A673 (cell line): ENCODE measurements around the gene ADAMTS10. TPM values are rescaled to one million over a fixed set of nuclear protein-coding genes. Genes with fewer than 3 reads are reported as not detected.
A peak's percentile ranks its signal among the peaks of the same experiment; 100 is the strongest.

Source experiments
- BruUV-seq: library from RNA; stranded (reverse); fragments of 400-500 nt; replicated peaks from 2 replicates; lab custom pipeline; 2021; lab: Mats Ljungman, UMichigan
- CTCF ChIA-PET: fragments of 300-600 bp; sonication (Branson Sonifier 250); formaldehyde crosslinking; loops from one replicate; lab custom pipeline; 2022; ENCODE audit warnings: antibody characterized with exemption; lab: Charles Lee
- POLR2A ChIA-PET: fragments of 300-600 bp; sonication (Branson Sonifier 250); formaldehyde crosslinking; loops from one replicate; lab custom pipeline; 2022; ENCODE audit warnings: antibody characterized with exemption; ENCODE audit not compliant: low non-redundant PET; lab: Charles Lee
- DNase-seq: peaks from one replicate; pipeline ENCODE4 v3.0.0-alpha.2; 2015; ENCODE audit warnings: low spot score
- H3K27ac ChIP-seq: fragments of 200-600 bp; sonication (generic); 2 replicates; pipeline ENCODE4 v1.5.1; 2016; ENCODE audit warnings: mixed run types, low read depth, mild to moderate bottlenecking, mixed read lengths, antibody characterized with exemption, low read length; ENCODE audit not compliant: poor library complexity, severe bottlenecking
- H3K27me3 ChIP-seq: fragments of 200-600 bp; sonication (generic); replicated peaks from 2 replicates; pipeline ENCODE4 v1.6.1; 2017; ENCODE audit warnings: mixed run types, low read depth, mild to moderate bottlenecking, mixed read lengths, antibody characterized with exemption, low read length; ENCODE audit not compliant: insufficient read depth, poor library complexity
- H3K36me3 ChIP-seq: fragments of 200-600 bp; sonication (generic); 2 replicates; pipeline ENCODE4 v1.6.1; 2016; ENCODE audit warnings: mixed run types, mild to moderate bottlenecking, mixed read lengths, antibody characterized with exemption, low read length; ENCODE audit not compliant: insufficient read depth, poor library complexity, severe bottlenecking
- H3K4me1 ChIP-seq: fragments of 200-600 bp; sonication (generic); 2 replicates; pipeline ENCODE4 v1.6.1; 2017; ENCODE audit warnings: mixed run types, mild to moderate bottlenecking, mixed read lengths, antibody characterized with exemption, low read length; ENCODE audit not compliant: insufficient read depth, poor library complexity, severe bottlenecking
- H3K4me3 ChIP-seq: fragments of 200-600 bp; sonication (generic); 2 replicates; pipeline ENCODE4 v1.5.1; 2016; ENCODE audit warnings: low read depth, mixed run types, mild to moderate bottlenecking, mixed read lengths, low read length; ENCODE audit not compliant: poor library complexity, severe bottlenecking
- H3K9me3 ChIP-seq: fragments of 200-600 bp; sonication (generic); 2 replicates; pipeline ENCODE4 v1.6.1; 2016; ENCODE audit warnings: mixed run types, low read depth, mild to moderate bottlenecking, mixed read lengths, antibody characterized with exemption, low read length; ENCODE audit not compliant: poor library complexity, severe bottlenecking
- CTCF ChIP-seq: fragments of 300-800, 200-600 bp; sonication (generic); conservative IDR thresholded peaks from 2 replicates; pipeline ENCODE4 v1.5.1; 2017; ENCODE audit warnings: low read depth, mild to moderate bottlenecking, antibody characterized with exemption, low read length, moderate library complexity, mixed read lengths
- EZH2 ChIP-seq: fragments of 200-600 bp; sonication (generic); IDR thresholded peaks from 2 replicates; pipeline ENCODE4 v1.6.1; 2017; ENCODE audit warnings: borderline replicate concordance, low read depth, mild to moderate bottlenecking, mixed read lengths, antibody characterized with exemption, low read length; ENCODE audit not compliant: poor library complexity, severe bottlenecking
- intact Hi-C: fragments of 100-400 bp; cut with micrococcal nuclease; formaldehyde crosslinking; loops from one replicate; pipeline ENCODE4 v1.10.0; 2022; ENCODE audit not compliant: unreplicated experiment
- total RNA-seq: library from RNA; stranded (reverse); gene quantifications from 2 replicates; pipeline ENCODE4 v1.2.3, GENCODE V29; 2021

ADAMTS10 gene
- total RNA-seq, 1 experiment from 2014 or later = 29.5 TPM

- Histone ChIP-seq H3K36me3 (no peaks in the 10 kb centered on the region), H3K4me3 (no peak overlapping the region), H3K4me1 (peaks cover 5% of the 10 kb centered on the region), H3K27me3 (no peaks in the 10 kb centered on the region), H3K27ac (no peak overlapping the region), H3K9me3 (no peaks in the 10 kb centered on the region)
- TF ChIP-seq EZH2 = no peak
- TF ChIP-seq CTCF = no peak
- no peak for DNase-seq
- no TSS peak for BruUV-seq
- CTCF ChIA-PET = no interaction called here
- POLR2A ChIA-PET = no interaction called here
- intact Hi-C loops = no loop called here
These were observed 21.3 kb downstream of the ADAMTS10 start for GRCh38 chr19:8589177-8589714.

GRCh38 chr19:8585894-8586750 lies 24.4 kb downstream of the ADAMTS10 start:
- ChIA-PET CTCF (interaction anchor here (0.5 to 0.6 kb wide), 2 partner anchors 56 to 173 kb away, joined by 4 to 6 read pairs; partner anchors contain the start of gene MARCHF2), POLR2A (interaction anchor here (0.7 kb wide), 1 partner anchor 10 kb away, joined by 14 read pairs; no protein-coding TSS in a partner anchor)
- no peaks in the 10 kb centered on the region for H3K36me3 ChIP-seq
- H3K27me3 ChIP-seq = no peaks in the 10 kb centered on the region
- no peak overlapping the region for H3K27ac ChIP-seq
- peak; percentile 84 for TF ChIP-seq CTCF
- TF ChIP-seq EZH2 = no peak
- no peaks in the 10 kb centered on the region for H3K4me1 ChIP-seq
- DNase-seq = peak; percentile 83
- H3K4me3 ChIP-seq = no peak overlapping the region
- intact Hi-C loops = no loop called here
- H3K9me3 ChIP-seq = no peaks in the 10 kb centered on the region
- BruUV-seq = no TSS peak

GRCh38 chr19:8584965-8585893 lies 25.3 kb downstream of the ADAMTS10 start:
- POLR2A ChIA-PET = no interaction called here
- intact Hi-C loops = loop anchor here (5.0 kb wide), 1 partner anchor 228 kb away; no protein-coding TSS in a partner anchor

More at GRCh38 chr19:8584965-8585893, 25.3 kb downstream of the ADAMTS10 start:
- Histone ChIP-seq H3K27me3 (no peaks in the 10 kb centered on the region), H3K4me1 (peaks cover 4% of the 10 kb centered on the region), H3K36me3 (no peaks in the 10 kb centered on the region), H3K4me3 (no peak overlapping the region), H3K27ac (no peak overlapping the region), H3K9me3 (no peaks in the 10 kb centered on the region)
- TF ChIP-seq EZH2 (no peak), CTCF (no peak)
- BruUV-seq = no TSS peak
- no peak for DNase-seq
- CTCF ChIA-PET = interaction anchor here (0.6 kb wide), 1 partner anchor 172 kb away, joined by 4 read pairs; the partner anchor contains the start of gene MARCHF2
